GM12892 (cell line): ENCODE results near the gene CLN6.
"Not testable (repeated sequence)": the region's sequence is repeated elsewhere in the genome, so short reads cannot be mapped to it uniquely, and the experiment has no call there.

Experiments
- DNase-seq: peaks from one replicate; pipeline ENCODE4 v3.0.0; 2011; ENCODE audit not compliant: insufficient read length
- FAIRE-seq: peaks from 2 replicates; lab custom pipeline; 2011; peaks lifted over from hg19 to GRCh38; lab: Jason Lieb, UNC
- POLR2A ChIP-seq: IDR thresholded peaks from 2 replicates; pipeline ENCODE4 v1.6.1; 2011; ENCODE audit warnings: low read depth, low read length, control low read depth
- POLR2AphosphoS5 ChIP-seq: IDR thresholded peaks from 2 replicates; pipeline ENCODE4 v1.6.1; 2011; ENCODE audit warnings: low read depth, low read length, control low read depth
- TAF1 ChIP-seq: IDR thresholded peaks from 2 replicates; pipeline ENCODE4 v1.6.1; 2011; ENCODE audit warnings: low read depth, mild to moderate bottlenecking, control low read depth, low read length, borderline replicate concordance

The CLN6 gene

DNA sequence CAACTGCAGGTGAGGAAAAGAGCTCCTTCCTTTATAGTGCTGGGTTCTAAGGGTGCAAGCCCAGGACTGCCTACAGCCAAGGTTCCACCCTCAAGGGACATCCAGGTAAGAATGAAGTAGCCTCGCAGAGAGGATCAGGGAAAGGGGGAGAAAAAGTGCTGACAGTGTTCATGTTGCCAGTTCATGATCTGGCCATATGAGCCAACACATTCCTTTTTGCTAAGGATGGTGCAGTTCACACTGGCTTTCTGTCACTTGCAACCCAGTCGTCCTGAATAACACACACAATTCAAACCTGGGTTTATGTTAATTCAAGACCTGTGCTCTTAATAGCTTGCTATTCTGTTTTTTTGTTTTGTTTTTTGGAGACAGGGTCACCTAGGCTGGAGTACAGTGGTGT, 9.0 kb downstream of the CLN6 start:
- no peak for FAIRE-seq
- no peak for DNase-seq

DNA sequence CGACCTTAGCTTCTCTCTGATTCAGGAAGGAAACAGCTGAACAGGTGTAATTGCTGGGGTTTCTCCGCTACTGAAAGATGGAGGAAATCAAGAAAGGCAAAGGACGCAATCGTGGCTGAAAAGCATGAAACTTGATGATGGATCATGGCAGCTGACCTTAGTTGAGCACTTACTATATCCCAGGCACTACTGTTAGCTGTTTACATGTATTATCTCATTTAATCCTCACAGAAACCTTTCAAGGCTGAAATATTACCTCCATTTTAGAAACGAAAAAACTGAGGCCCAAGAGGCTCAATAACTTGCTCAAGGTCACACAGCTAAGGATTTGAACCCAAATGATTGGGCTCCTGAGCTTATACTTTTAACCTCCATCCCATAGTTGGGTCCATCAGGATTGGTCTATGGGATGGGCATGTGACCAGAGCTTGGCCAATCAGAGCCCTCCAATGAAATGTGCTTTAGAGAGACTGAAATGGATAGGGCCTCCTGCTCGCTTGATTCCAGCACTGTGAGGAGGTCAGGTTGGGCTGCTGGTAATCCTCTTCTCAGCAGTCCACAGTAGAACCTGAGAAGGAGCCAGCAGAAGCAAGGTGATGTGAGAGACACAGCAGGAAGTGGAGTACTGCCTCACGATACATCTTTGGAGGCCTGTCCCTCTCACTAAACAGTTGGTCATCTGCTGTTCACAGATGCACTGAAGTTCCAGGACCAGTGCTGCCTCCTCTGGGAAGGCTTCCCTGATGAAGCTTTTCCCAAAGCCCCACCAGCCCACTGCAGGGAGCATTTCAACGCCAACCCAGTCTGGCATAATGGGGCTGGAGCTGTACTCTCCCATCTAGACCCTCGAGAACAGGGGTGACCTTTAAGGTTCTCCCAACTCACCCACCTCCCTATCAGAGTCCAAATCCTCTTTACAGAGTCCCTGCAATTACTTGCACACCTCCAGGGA, 10.4 kb downstream of the CLN6 start:
- no peak for TF ChIP-seq TAF1
- TF ChIP-seq POLR2A: no peak
- DNase-seq (no peak), FAIRE-seq (no peak)

More for the DNA sequence above, 9.0 kb downstream of the CLN6 start:
- TF ChIP-seq TAF1 (no peak), POLR2AphosphoS5 (no peak), POLR2A (no peak)

DNA sequence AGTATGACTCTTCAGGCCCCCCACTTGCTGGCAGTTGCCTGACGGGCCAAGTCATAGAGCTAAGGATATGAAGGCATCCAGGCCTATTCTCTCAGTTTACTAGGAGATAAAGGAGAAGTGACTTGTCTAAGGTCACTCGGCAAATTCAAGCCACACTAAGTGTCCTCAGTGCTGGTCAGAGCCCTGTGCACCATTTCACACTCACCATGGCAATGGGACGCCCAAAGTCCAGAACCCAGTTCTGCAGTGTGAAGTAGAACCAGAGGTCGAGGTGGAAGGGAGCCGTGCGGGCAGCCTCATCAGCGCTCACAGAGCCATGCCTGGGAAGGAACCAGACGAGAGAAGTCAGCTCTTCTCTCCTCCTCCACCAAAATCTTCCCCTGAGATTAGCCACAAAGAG, 11.2 kb downstream of the CLN6 start:
- peak; percentile 77 for FAIRE-seq
- no peak for DNase-seq
- TF ChIP-seq TAF1: no peak
- no peak for TF ChIP-seq POLR2A
- TF ChIP-seq POLR2AphosphoS5: no peak

DNA sequence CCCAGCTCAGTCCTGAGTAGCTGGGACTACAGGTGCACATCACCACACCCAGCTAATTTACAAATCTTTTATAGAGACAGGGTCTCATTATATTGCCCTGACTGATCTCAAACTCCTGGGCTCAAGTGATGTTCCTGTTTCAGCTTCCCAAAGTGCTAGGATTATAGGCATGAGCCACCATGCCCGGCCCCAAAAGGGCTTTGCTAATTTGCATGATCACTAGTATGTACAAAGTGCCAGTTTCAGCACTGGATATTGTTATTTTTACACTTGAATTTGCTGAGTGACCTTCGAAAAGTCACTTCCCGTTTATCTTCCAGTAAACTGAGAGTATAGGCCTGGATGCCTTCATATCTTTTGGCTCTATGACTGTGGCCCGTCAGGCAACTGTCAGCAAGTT, 12.2 kb downstream of the CLN6 start:
- TF ChIP-seq POLR2A: no peak
- no peak for TF ChIP-seq TAF1
- TF ChIP-seq POLR2AphosphoS5: no peak
- DNase-seq (no peak), FAIRE-seq (no peak)

DNA sequence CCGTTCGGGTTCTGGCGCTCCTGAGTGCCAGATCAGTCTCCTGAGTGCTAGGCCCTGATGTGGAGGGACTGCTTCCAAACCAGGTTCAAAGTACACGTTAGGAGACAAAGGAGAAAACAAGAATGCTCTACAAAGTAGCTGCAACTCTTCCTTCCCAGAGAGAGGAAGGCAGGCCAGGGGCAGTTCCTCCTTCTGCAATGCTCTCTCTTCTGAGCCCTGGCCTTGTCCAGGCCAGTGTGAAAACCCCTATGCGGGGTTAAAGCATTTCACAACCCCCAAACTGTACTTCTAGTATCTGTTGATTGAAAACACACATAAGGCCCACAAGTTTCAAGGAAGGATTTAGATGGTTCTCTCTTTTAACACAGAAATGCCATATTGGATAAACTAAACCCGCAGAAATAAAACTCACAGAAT, 14.7 kb downstream of the CLN6 start:
- FAIRE-seq: no peak
- no peak for TF ChIP-seq POLR2A
- DNase-seq: no peak

DNA sequence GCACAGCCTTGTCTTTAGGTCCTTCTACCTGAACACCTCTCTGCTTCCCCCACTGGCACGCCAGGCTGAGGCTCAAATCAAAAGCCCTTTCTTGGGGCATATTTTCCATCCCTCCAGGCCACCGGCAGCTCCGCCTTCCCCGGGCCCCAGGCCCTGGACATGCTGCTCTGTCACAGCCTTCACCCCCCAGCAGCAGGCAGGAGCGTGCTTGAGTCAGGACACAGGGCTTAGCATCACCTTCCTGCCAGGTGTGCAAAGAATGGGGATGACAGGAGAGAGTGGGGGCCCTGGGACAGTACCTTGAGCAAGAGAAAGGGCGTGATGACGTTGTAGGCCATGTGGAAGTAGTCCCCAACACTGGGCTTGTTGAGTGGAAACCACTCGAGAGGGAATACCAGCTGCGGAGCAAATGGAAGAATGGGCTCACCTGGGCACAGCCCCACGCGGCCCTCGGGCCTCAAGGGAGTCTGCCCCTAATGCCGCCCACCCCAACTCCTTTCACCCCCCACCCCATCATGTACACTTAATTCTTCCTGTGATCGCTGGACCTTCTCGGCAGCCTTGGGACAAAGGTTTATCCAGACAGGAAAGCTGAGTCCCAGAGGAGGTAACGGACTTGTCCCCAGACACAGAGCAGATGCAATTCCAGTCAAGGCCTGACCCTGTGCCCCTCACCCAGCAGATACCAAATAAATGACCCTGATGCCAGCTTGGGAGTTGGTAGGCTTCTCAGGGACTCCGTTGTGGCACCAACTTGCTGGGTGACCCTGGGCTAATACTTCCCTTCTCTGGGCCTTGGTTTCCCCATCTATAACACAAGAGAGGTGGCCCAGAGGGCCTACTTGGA, 15.3 kb downstream of the CLN6 start:
- FAIRE-seq (no peak), DNase-seq (no peak)
- TF ChIP-seq TAF1 (no peak), POLR2AphosphoS5 (no peak), POLR2A (peak; percentile 19; the same call in 1 of the 2 replicates)

DNA sequence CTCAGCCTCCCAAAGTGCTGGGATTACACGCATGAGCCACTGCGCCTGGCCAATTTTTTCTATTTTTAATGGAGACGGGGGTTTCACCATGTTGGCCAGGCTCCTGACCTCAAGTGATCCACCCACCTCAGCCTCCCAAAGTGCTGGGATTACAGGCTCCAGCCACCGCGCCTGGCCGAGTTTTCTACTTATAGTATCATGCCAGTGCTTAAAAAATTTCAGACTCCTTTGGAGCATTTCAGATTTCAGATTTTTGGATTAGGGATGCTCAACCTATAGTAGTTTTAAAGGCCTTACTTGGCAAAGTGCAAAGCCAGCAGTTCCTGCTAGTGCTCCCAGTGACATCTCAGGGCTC, 16.1 kb downstream of the CLN6 start:
- not testable (repeated sequence) for DNase-seq, FAIRE-seq

DNA sequence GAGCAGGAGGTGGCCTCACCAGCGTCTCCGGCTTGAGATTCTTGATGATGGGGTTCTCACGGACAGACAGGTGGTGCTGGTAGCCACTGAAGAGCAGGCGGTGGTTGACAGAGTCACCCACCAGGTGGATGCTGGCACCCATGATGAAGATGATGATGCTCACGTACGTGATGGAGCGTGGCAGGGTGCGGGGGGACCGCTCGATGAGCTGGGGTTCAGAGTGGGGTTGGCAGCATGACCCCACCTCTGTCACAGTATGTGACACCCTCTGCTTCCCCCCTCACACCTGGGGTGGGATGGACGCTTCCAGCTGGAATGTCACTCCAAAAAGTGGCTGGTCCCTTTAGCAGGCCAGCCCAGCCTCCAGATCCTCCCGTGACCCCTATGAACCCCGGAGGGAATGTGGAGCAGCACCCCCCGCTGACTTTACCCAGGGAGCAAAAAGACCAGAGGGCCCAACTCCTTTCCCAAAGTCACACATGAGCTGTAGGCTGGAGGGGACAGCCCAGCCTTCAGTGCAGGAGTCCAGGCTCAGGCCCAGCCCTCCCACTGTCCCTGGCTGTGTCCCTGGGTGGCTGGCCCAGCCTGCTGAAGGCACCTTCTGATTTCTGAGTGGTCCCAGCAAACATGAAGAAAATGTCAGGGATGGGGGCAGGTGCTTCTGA, 17.7 kb downstream of the CLN6 start:
- FAIRE-seq: no peak
- DNase-seq: no peak
- no peak for TF ChIP-seq POLR2AphosphoS5

DNA sequence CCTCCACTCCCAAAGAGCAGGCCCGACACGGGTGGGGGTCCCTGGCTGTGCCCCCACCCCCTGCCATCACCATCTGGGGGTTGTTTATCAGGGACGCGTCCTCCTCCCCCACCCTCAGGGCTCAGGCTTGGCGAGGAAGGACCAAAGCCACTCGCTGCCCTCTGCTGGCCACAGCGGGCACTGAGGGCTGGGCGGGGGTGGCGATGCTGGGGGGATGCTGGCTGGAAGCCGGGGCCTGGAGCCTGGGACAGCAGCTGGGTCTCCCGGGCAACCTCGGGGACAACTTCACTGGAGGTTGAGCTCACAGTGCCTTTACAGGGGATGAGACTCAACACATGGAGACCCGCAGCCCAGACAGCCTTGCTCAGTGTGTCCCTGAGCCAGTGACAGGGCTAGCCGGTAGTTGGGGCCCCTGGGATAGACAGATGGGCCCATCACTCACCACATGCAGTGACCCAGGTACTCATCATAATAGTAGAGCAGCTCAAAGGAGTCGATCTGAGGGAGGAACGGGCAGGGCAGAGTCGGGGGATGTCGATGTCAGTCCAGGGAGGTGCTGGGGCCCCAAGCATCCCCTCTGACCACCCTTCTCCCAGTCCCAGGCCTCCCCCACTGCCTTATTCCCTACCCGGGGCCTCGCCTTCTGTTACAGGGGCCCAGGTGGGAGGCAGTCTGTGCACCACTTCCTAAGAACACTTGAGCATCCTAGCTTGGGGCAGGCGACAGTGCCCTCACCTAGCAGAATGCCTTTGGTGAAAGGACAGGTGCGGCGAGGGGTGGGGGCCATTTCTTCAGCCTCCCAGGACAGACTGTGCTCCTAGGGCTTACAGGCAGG, 18.5 kb downstream of the CLN6 start:
- FAIRE-seq (peak; percentile 84), DNase-seq (peak; percentile 72)
- TF ChIP-seq POLR2A: no peak
- no peak for TF ChIP-seq TAF1
- TF ChIP-seq POLR2AphosphoS5: no peak

DNA sequence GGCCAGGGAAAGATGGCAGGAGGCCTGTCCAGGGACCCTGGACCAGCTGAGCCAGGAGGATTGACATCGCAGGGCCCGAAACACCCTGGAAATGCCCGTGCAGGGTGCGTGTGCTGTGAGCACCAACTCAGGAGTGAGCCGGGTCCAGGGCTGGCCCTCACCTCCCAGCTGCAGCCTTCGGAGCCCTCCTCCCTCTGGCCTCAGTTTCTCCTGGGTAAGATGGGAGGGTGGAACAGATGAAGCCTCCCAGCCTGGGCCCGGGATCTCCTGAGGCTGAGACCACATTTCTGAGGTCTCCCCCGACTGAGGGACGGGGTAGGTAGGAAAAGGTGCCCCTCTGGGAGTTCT, 19.1 kb downstream of the CLN6 start:
- FAIRE-seq (peak; percentile 53), DNase-seq (no peak)
- TF ChIP-seq TAF1 (no peak), POLR2AphosphoS5 (no peak), POLR2A (no peak)

DNA sequence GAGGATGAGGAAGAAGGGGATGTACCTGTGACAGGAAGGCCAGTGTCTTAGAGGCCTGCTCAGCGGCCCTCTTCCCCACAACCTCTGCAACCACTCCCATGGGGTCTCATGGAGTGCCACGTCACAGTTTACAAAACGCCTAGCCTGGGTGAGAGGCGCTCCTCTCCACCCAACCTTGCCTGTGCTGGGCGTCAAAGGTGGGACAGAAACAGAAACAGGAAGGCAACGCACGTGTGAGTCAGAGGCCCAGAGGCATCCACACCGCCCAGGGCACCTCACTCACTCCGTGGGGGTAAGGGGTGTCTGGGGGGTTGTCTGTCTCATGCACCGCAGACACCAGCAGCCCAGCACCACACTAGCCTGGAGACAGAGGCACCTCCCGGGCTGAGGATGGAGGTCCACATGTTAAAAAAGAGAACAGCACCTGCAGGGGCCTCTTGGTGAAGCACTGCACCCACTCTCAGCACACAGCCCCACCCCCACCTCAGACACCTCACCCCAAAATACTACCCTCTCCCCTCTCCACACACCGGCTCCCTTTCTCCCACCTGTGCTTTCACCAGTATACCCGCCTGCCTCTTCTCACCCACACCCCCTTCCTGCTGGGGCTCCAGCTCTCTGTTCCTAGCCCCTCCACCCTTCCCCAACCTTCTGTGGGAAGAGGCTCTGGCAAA, 19.7 kb downstream of the CLN6 start:
- peak; percentile 92 for FAIRE-seq
- DNase-seq: peak; percentile 61
- TF ChIP-seq TAF1: no peak
- no peak for TF ChIP-seq POLR2AphosphoS5
